ENCODE results near the gene SLC12A5.

DNA sequence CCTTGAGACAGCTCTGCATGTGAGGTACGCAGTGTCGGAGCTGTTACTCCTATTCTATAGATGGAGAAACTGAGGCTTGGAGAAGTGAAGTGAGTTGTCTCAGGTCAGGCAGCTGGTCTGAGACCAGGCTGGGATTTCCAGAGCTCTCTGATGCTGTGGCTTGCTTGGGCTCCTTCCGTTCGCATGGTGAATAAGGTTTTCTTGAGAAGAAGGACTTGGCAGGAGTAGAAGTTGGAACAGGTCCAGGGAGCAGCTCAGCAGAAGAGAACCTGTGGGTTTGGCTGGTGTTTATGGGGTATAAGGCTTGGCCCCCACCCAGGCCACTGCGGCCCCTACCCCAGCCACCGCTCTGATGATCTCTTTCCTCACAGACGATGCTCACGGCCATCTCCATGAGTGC lies 7.4 kb downstream of the SLC12A5 start:
- TF ChIP-seq, protein P1, sequence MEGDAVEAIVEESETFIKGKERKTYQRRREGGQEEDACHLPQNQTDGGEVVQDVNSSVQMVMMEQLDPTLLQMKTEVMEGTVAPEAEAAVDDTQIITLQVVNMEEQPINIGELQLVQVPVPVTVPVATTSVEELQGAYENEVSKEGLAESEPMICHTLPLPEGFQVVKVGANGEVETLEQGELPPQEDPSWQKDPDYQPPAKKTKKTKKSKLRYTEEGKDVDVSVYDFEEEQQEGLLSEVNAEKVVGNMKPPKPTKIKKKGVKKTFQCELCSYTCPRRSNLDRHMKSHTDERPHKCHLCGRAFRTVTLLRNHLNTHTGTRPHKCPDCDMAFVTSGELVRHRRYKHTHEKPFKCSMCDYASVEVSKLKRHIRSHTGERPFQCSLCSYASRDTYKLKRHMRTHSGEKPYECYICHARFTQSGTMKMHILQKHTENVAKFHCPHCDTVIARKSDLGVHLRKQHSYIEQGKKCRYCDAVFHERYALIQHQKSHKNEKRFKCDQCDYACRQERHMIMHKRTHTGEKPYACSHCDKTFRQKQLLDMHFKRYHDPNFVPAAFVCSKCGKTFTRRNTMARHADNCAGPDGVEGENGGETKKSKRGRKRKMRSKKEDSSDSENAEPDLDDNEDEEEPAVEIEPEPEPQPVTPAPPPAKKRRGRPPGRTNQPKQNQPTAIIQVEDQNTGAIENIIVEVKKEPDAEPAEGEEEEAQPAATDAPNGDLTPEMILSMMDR (conservative IDR thresholded peaks at IDR 0.05; ENCODE audit: low read length): no peak
- TF ChIP-seq EZH2phosphoT487 (IDR thresholded peaks at IDR 0.05; ENCODE audit: borderline replicate concordance, low read depth, low read length): no peak
